PC-3 (cell line): ENCODE data around the gene IL1RAPL1.

Experiments used
- EZH2 ChIP-seq: fragments of 300-600 bp; sonication (generic); IDR thresholded peaks from one replicate; pipeline ENCODE4 v1.6.1; 2017; ENCODE audit warnings: antibody characterized with exemption, mild to moderate bottlenecking, low read length; ENCODE audit not compliant: unreplicated experiment
- EZH2phosphoT487 ChIP-seq: fragments of 300-600 bp; sonication (generic); IDR thresholded peaks from 2 replicates; pipeline ENCODE4 v1.6.1; 2018; ENCODE audit warnings: mild to moderate bottlenecking, antibody characterized with exemption, low read length, borderline replicate concordance
- TF ChIP-seq, protein P1 (sequence below): fragments of 300-600 bp; sonication (generic); conservative IDR thresholded peaks from 2 replicates; pipeline ENCODE4 v1.5.1; 2017; ENCODE audit warnings: antibody characterized with exemption, low read depth, mild to moderate bottlenecking, low read length

DNA sequence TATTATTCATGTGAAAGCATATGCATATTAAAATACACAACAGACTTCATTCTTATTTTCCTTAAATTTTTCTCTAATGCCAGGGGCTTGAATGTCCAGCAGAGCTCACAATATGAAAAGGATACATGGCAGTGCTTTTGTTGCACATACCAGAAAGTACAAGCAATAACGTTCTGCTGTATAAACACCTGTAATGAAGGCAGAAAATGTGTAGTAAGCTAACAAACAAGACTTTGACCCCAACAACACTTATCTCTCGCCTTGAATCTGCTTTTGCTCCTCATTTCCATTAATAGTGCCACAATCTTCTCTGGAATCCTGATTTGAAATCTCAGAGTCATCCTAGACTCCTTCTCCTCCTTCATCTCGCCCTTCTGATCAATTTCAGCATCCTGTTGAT lies 687.3 kb downstream of the IL1RAPL1 start:
- TF ChIP-seq, protein P1, sequence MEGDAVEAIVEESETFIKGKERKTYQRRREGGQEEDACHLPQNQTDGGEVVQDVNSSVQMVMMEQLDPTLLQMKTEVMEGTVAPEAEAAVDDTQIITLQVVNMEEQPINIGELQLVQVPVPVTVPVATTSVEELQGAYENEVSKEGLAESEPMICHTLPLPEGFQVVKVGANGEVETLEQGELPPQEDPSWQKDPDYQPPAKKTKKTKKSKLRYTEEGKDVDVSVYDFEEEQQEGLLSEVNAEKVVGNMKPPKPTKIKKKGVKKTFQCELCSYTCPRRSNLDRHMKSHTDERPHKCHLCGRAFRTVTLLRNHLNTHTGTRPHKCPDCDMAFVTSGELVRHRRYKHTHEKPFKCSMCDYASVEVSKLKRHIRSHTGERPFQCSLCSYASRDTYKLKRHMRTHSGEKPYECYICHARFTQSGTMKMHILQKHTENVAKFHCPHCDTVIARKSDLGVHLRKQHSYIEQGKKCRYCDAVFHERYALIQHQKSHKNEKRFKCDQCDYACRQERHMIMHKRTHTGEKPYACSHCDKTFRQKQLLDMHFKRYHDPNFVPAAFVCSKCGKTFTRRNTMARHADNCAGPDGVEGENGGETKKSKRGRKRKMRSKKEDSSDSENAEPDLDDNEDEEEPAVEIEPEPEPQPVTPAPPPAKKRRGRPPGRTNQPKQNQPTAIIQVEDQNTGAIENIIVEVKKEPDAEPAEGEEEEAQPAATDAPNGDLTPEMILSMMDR = no peak
- TF ChIP-seq EZH2 (no peak), EZH2phosphoT487 (no peak)
